ENCODE data around the gene PSORS1C2.

PSORS1C2 gene

DNA sequence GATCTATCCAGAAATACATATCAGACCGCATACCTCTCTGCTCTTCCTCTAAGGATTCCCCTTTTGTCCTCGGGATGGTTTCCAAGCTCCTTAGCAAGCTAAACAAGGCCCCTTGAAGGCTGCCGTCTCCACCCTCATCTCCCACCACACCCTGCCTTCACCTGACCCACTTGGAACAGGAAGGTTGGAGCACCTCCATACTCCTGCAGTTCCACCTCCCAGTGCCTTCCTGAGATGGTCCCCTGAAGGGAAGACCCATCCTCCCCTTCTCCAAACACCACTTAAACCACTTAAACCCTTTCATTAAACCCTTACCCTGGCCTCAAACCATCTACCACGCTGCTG, 40.1 kb upstream of the PSORS1C2 start:
- DNase-seq (ENCODE audit: low read depth) = no peak
- TF ChIP-seq CTCF (conservative IDR thresholded peaks at IDR 0.05; ENCODE audit: control insufficient read depth, insufficient read depth, low read depth, low read length) = no peak
- H3K4me3 ChIP-seq (ENCODE audit: control insufficient read depth, low read depth, low read length) = no peak overlapping the region

GRCh38 chr6:31178143-31179041, 39.5 kb upstream of the PSORS1C2 start:
- no peak for DNase-seq (ENCODE audit: low read depth)
- H3K4me3 ChIP-seq (ENCODE audit: control insufficient read depth, low read depth, low read length) = no peak overlapping the region
- no peak for TF ChIP-seq CTCF (conservative IDR thresholded peaks at IDR 0.05; ENCODE audit: control insufficient read depth, insufficient read depth, low read depth, low read length)

DNA sequence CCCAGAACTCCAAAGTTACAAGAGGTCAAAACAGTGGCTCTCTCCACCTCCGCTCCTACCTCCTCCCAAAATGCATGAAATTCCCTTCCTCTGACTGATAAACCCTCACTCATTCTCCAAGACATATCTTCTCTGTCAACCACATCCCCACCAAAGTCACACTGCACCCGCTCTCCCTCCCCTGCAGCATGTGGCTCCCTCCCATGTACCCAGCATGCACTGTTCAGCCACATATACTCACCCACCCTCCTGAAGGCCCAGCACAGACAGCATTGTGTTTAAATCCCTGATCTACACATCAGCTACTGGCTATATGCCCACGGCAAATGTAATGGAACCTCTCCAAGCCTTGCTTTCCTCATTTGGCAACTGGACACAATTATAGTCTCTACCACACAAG, 37.1 kb upstream of the PSORS1C2 start:
- DNase-seq (ENCODE audit: low read depth) = peak; percentile 68
- TF ChIP-seq CTCF (conservative IDR thresholded peaks at IDR 0.05; ENCODE audit: control insufficient read depth, insufficient read depth, low read depth, low read length) = no peak
- H3K4me3 ChIP-seq (ENCODE audit: control insufficient read depth, low read depth, low read length) = no peak overlapping the region

DNA sequence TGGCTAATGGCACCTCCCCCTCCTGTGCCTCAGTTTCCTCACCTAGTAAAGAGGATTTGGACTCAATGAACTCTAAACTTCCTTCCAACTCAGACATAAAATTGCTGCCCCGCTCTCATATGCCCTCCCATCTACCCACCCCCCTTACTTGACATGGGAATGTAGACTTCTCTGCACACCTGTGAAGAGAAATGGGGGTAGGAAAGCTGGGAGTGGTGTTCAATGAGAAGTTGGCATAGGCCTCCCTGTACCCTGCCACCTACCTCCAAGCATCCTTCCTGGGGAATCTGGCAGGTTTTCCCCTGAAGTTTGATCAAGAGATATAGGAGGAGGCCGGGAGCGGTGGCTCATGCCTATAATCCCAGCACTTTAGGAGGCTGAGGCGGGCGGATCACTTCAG, 35.5 kb upstream of the PSORS1C2 start:
- no peak for TF ChIP-seq CTCF (conservative IDR thresholded peaks at IDR 0.05; ENCODE audit: control insufficient read depth, insufficient read depth, low read depth, low read length)
- no peak overlapping the region for H3K4me3 ChIP-seq (ENCODE audit: control insufficient read depth, low read depth, low read length)

GRCh38 chr6:31173406-31173805, 34.5 kb upstream of the PSORS1C2 start:
- DNase-seq (ENCODE audit: low read depth) = no peak
- TF ChIP-seq CTCF (conservative IDR thresholded peaks at IDR 0.05; ENCODE audit: control insufficient read depth, insufficient read depth, low read depth, low read length) = no peak
- no peak overlapping the region for H3K4me3 ChIP-seq (ENCODE audit: control insufficient read depth, low read depth, low read length)

More for the DNA sequence above, 35.5 kb upstream of the PSORS1C2 start:
- no peak for DNase-seq (ENCODE audit: low read depth)

- TF ChIP-seq CTCF (conservative IDR thresholded peaks at IDR 0.05; ENCODE audit: control insufficient read depth, insufficient read depth, low read depth, low read length) = no peak
- H3K4me3 ChIP-seq (ENCODE audit: control insufficient read depth, low read depth, low read length) = no peak overlapping the region
- DNase-seq (ENCODE audit: low read depth) = no peak
Measured at GRCh38 chr6:31172973-31173384, 34.1 kb upstream of the PSORS1C2 start.

Measured in fibroblast of mammary gland (primary cell).